ENCODE results near the gene NT5M. TPM values are rescaled to one million over a fixed set of nuclear protein-coding genes. Genes with fewer than 3 reads are reported as not detected.

The NT5M gene
- total RNA-seq, 1 donor from 2014 or later, result 4.1 TPM

DNA sequence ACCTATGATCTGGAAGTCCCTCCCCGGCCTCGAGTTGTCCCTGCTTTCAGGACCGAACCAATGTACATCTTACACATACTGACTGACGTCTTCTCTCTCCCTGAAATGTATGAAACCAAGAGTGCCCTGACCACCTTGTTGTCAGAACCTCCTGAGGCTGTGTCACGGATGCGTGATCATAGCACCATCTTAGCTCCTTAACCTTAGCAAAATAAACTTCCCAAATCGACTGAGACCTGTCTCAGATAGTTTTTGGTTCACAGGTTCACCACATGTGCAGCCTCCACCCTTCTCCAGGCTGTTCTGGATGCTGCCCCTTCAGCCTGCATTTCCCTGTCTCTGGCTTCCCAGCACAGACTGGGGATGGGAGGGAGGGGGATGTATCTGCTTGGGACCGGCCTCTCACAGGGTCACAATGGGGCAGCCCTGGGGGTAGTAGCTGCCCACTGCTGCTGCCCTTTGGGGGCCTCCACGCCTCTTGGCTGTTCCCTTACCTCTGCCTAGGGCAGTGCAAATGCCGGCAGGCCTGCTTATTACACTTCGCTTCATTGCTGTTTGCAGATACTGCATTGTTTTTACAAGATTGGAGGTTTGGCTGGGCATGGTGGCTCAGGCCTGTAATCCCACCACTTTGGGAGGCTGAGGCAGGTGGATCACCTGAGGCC, 69.8 kb downstream of the NT5M start:
- peak overlapping the region; percentile 61 for H3K4me3 Mint-ChIP-seq
- no peaks in the 10 kb centered on the region for H3K36me3 ChIP-seq
- peaks cover 10% of the 10 kb centered on the region for H3K27me3 Mint-ChIP-seq (ENCODE audit: insufficient read depth, low read depth)
- no peak overlapping the region for H3K27ac ChIP-seq
- peak; percentile 1 for DNase-seq (ENCODE audit: low spot score)
- TF ChIP-seq EZH2 (IDR thresholded peaks at IDR 0.05), result no peak
- TF ChIP-seq, protein P1, sequence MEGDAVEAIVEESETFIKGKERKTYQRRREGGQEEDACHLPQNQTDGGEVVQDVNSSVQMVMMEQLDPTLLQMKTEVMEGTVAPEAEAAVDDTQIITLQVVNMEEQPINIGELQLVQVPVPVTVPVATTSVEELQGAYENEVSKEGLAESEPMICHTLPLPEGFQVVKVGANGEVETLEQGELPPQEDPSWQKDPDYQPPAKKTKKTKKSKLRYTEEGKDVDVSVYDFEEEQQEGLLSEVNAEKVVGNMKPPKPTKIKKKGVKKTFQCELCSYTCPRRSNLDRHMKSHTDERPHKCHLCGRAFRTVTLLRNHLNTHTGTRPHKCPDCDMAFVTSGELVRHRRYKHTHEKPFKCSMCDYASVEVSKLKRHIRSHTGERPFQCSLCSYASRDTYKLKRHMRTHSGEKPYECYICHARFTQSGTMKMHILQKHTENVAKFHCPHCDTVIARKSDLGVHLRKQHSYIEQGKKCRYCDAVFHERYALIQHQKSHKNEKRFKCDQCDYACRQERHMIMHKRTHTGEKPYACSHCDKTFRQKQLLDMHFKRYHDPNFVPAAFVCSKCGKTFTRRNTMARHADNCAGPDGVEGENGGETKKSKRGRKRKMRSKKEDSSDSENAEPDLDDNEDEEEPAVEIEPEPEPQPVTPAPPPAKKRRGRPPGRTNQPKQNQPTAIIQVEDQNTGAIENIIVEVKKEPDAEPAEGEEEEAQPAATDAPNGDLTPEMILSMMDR (IDR thresholded peaks at IDR 0.05), result no peak
- no peak for TF ChIP-seq EZH2phosphoT487 (IDR thresholded peaks at IDR 0.05)
- H3K4me2 ChIP-seq, result no peak overlapping the region
- H3K4me1 ChIP-seq, result no peaks in the 10 kb centered on the region
- no peak overlapping the region for H2AFZ ChIP-seq (replicated peaks)
- no peaks in the 10 kb centered on the region for H3K9me3 ChIP-seq (ENCODE audit: low read depth)
- H3K4me1 Mint-ChIP-seq, result peaks cover under 1% of the 10 kb centered on the region
- H3K9me3 Mint-ChIP-seq, result no peaks in the 10 kb centered on the region
- no peaks in the 10 kb centered on the region for H3K27me3 ChIP-seq
- H3K36me3 Mint-ChIP-seq, result no peaks in the 10 kb centered on the region
- no peaks in the 10 kb centered on the region for H3K79me2 ChIP-seq (ENCODE audit: low read depth)
- H3K4me3 ChIP-seq, result no peak overlapping the region
- H3K9ac ChIP-seq, result no peak overlapping the region
- no peaks in the 10 kb centered on the region for H4K20me1 ChIP-seq (ENCODE audit: low read depth)
- H3K27ac Mint-ChIP-seq, result no peak overlapping the region
- no peaks in the 10 kb centered on the region for H3F3A ChIP-seq (ENCODE audit: low read depth)

DNA sequence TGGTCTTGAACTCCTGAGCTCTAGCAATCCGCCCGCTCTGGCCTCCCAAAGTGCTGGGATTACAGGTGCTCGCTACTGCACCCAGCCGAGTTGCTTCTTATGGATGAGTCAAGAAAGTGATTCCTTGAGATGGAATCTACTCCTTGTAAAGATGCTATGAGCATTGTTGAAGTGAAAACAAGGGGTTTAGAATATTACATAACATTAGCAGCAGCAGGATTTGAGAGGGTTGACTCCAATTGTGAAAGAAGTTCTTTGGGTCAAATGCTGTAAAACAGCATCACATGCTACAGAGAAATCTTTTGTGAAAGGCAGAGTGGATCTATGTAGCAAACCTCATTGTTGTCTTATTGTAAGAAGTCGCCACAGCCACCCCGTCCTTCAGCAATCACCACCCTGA, 72.7 kb downstream of the NT5M start:
- no peaks in the 10 kb centered on the region for H3K36me3 Mint-ChIP-seq
- no peak overlapping the region for H3K4me3 Mint-ChIP-seq
- no peaks in the 10 kb centered on the region for H3K9me3 ChIP-seq (ENCODE audit: low read depth)
- TF ChIP-seq EZH2phosphoT487 (IDR thresholded peaks at IDR 0.05) (no peak), EZH2 (IDR thresholded peaks at IDR 0.05) (no peak)
- TF ChIP-seq, protein P1 (IDR thresholded peaks at IDR 0.05), result no peak
- no peaks in the 10 kb centered on the region for H3K9me3 Mint-ChIP-seq
- no peak overlapping the region for H3K9ac ChIP-seq
- no peak overlapping the region for H3K27ac Mint-ChIP-seq
- no peaks in the 10 kb centered on the region for H3K4me1 ChIP-seq
- no peak overlapping the region for H3K4me2 ChIP-seq
- H3K36me3 ChIP-seq, result no peaks in the 10 kb centered on the region
- no peaks in the 10 kb centered on the region for H3K27me3 ChIP-seq
- DNase-seq (ENCODE audit: low spot score), result no peak
- H4K20me1 ChIP-seq (ENCODE audit: low read depth), result no peaks in the 10 kb centered on the region
- no peaks in the 10 kb centered on the region for H3K79me2 ChIP-seq (ENCODE audit: low read depth)
- no peak overlapping the region for H3K4me3 ChIP-seq
- peaks cover 12% of the 10 kb centered on the region for H3K4me1 Mint-ChIP-seq
- peaks cover 9% of the 10 kb centered on the region for H3K27me3 Mint-ChIP-seq (ENCODE audit: insufficient read depth, low read depth)
- H3K27ac ChIP-seq, result no peak overlapping the region
- no peak overlapping the region for H2AFZ ChIP-seq (replicated peaks)
- H3F3A ChIP-seq (ENCODE audit: low read depth), result no peaks in the 10 kb centered on the region

DNA sequence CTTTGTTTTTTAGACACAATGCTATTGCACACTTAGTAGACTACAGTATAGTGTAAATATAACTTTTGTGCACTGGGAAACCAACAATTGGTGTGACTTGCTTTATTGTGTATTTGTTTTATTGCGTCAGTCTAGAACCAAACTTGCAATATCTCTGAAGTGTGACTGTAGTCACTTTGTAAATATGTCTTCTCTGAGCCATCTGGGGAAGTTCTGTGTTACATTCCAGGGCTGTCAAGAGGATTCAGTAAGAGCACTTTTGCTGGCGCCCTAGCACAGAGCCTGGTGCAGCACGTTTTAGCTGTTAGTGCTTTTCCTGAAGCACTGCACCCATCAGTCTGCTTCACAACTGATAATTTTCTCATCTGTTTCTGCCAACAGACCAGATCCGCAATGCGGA, 73.2 kb downstream of the NT5M start:
- Histone ChIP-seq H3K27ac (no peak overlapping the region), H3K27me3 (no peaks in the 10 kb centered on the region), H4K20me1 (ENCODE audit: low read depth) (no peaks in the 10 kb centered on the region), H3K4me2 (no peak overlapping the region), H2AFZ (replicated peaks) (no peak overlapping the region), H3K4me1 (no peaks in the 10 kb centered on the region), H3K36me3 (no peaks in the 10 kb centered on the region), H3K9ac (no peak overlapping the region), H3K9me3 (ENCODE audit: low read depth) (no peaks in the 10 kb centered on the region), H3K79me2 (ENCODE audit: low read depth) (no peaks in the 10 kb centered on the region), H3K4me3 (no peak overlapping the region), H3F3A (ENCODE audit: low read depth) (no peaks in the 10 kb centered on the region)
- Mint-ChIP-seq H3K36me3 (no peaks in the 10 kb centered on the region), H3K27me3 (ENCODE audit: insufficient read depth, low read depth) (peaks cover 9% of the 10 kb centered on the region), H3K27ac (no peak overlapping the region), H3K4me1 (peaks cover 12% of the 10 kb centered on the region), H3K9me3 (no peaks in the 10 kb centered on the region), H3K4me3 (no peak overlapping the region)
- DNase-seq (ENCODE audit: low spot score), result no peak
- TF ChIP-seq EZH2 (IDR thresholded peaks at IDR 0.05) (no peak), EZH2phosphoT487 (IDR thresholded peaks at IDR 0.05) (no peak)
- TF ChIP-seq, protein P1 (IDR thresholded peaks at IDR 0.05), result no peak
